ENCODE data around the gene WDR72.
"Not testable (repeated sequence)": the region's sequence is repeated elsewhere in the genome, so short reads cannot be mapped to it uniquely, and the experiment has no call there.

The WDR72 gene

DNA sequence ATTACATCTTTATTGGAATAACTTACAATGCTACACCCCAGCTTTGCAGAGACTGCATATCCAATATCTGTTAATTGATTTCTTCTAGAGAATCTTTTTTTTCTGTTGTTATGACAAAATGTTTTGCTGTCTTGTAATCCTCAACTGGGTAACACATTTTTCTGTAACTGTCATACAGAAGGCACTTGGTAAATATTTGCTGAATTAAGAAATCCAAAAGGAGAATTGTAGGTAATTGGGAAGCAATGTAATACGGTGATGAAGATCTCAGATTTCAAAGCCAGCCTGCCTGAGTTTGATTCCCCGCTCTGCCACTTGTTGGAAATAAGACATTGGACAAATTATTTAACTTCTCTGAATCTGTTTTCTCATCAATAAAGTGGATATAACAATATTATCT is 169.1 kb downstream of the WDR72 start:
- no peak for DNase-seq (ENCODE audit: low read depth, low spot score)

DNA sequence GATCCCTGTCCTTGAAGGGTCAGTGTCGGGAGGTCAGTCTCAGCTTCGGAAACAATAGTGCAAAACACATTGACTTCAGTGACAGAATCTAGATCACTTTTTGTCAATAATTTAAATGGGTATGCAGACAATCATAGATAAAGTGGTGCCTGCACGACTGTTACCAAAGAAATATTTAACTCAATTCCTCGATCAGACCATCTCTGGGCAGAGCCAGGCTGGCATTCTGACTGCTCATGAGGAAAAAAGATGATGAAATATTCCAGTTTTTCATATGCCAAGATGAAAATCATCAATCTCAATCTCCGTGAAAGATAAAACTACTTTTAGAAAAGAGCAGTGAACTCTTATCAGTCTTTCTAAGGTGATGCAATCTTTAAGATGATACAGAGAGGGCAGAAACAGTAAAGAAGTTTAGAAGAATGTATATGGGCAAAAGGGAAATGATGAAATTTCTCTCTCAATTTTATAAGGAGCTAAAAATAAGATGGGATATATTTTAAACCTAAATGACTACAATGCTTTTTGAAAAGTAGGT is 169.9 kb downstream of the WDR72 start:
- no peak for DNase-seq (ENCODE audit: low read depth, low spot score)

DNA sequence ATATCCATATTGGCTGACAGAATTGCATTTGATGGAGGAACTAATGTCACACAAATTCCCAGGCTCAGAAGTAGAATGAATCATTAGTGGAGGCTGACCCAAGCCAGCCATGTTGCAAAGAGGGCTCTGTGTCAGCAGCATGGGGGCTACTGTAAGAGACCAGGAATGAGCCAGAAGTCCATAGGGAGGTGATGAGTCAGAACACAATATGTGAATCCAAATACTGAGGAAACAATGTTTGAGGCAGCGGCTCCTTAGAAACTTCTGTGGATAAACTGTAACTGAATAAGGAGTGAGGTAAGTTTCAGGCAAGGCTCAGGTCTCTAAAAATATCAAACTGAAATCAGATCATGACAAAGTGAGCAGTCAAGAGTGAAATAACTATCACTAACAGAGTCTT is 170.7 kb downstream of the WDR72 start:
- DNase-seq (ENCODE audit: low read depth, low spot score): peak; percentile 88

DNA sequence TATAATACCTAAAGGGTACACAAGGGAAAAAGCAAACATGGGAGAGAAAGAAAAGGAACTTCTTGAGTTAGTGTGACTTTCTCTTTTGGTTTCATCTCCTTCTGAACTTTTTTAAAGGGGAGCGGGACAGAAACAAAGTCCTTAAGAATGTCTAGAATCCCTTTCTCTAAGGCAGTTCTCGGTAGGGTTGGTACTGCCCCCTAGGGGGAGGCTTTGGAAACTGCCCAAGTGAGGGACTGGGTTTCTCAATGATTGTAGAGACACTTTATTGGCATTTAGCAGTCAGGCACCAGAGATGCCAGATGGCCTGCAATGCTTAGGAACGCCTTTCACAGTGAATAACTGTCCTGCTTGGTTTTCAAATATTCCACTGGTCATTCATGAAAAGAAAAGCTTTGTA is 172.7 kb downstream of the WDR72 start:
- no peak for DNase-seq (ENCODE audit: low read depth, low spot score)

DNA sequence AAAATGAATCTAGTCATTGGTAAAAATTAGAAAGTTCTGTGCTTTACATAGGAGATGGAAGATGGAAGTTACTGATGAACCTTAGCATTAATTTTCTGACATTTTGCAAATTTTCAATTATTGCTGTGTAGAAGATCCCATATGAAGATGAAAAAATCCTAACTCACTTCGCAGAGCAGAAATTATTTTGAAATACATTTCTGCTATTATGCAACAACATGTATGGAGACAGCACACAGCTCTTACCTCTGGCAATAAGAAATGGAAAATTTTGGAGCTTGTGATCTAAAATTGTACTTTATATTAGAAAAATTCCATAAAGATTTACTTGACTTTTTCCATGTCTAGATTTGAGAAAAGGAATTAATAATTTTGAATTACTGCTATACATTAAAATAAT is 177.9 kb downstream of the WDR72 start:
- no peak for DNase-seq (ENCODE audit: low read depth, low spot score)

DNA sequence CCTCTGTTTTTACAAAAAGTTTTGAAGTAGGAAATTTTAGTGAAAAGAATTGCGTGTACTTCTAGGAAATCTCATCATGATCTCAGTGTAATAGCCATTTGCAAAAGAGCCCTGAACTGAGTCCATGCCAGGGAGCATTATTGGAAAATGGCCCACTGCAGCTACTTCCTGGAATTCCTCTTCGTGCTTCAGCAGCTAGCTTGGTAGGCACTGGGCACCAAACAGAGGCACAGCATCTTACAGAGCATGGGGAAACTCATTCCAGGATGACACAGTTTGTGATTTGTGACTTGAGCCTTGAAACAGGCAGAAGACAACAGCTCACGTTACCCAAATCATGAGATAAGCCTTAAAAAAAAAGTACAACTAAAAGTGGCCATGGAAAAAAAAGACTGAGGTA is 179.1 kb downstream of the WDR72 start:
- no peak for DNase-seq (ENCODE audit: low read depth, low spot score)

DNA sequence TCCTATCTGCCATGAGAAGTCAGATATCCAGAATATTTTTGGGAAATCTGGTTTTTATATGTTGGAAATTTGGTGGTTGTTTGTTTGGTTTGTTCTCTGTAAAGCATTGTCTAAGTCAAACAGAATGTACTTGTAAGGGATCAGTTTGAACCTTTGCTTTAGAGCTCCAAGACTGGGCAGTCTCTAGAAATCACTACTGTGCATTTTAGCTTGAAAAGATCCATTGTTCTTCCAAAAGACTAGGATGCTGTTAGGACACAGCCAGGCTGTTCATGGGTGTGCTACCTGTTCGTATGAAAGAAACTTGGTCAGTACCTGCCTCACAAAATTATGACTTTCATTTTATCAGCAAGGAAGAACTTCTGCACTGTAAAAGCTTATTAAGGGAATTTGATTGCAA is 182.6 kb downstream of the WDR72 start:
- DNase-seq (ENCODE audit: low read depth, low spot score): no peak

DNA sequence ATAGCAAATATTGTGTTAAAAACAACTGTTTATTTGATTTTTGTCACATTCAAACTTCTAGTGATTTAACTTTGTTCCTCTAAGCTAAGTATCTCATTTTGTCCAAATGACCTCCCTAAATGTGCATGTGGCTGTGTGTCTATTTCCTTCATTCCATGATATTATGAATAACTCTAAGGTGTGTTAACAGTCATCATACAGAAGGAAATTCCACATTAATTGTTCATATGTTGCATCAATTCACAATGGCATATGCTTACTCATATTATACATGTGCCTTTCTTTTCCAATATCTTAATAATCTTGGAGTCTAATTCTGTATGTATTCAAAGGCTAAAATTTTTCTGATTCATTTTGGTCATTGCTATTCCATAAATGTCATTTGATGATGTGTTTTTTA is 186.4 kb downstream of the WDR72 start:
- no peak for DNase-seq (ENCODE audit: low read depth, low spot score)

DNA sequence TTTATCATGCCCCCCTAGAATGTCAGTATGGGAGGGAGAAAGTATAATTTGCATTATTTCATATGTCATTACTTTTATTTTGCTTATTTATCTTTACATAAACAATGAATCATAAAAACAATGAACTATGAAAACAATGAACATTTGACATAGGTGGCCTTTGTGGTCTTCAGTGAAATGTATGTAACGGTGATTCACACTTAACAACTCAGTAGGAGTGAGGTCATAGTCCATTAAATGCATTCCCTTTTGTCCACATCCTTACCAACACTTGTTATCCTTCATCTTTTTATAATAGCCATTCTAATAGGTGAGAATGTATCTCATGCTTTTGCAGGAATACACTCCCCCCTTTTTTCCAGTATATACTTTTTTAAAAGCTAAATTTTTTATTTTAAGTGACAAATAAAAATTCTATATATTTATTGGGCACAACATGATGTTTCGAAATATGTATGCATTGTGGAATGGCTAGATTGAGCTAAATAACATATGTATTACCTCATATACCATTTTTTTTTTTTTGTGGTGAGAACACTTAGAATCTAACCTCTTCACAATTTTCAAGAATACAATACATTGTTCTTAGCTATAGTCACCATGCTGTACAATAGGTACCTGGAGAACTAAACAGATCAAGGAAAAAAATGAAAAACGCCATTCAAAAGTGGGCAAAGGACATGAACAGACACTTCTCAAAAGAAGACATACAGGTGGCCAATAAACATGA is 189.5 kb downstream of the WDR72 start:
- no peak for DNase-seq (ENCODE audit: low read depth, low spot score)

DNA sequence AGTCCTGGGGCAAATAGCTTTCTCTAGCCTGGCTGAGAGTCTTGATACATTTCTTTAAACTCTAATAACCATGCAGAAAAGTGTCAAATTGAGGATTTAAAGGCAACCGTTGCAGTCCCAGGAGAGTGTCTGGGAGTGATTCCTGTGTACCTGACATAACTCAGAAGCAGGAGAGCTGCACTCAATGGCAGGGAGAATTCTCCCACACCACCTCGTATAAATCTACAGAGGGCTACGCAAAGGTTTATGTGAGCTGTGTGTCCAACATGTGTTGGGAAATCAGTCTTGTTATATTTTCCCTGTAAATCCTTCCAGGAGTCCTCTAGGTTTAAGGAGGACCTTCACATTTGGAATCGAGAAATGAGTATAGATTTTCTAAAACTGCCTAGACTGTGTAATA is 192.6 kb downstream of the WDR72 start:
- no peak for DNase-seq (ENCODE audit: low read depth, low spot score)

DNA sequence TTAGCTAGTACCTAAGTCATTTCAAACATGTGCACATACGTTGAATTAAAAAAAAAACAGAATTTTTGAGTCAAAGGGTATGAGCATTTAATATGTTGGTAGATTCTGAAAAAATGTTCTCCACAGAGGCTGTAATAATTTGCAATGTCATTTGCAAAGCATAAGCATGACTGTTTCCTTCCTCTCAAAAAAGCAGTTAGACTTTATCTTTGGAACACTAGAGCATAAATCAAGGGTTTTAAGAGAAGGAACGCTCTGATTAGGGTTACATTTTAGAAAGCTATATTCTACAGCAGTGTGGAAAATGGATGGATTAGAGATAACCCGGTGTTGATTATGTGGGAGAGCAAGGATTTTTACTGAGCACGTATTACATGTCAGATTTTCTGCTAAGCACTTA is 193.7 kb downstream of the WDR72 start:
- no peak for DNase-seq (ENCODE audit: low read depth, low spot score)

DNA sequence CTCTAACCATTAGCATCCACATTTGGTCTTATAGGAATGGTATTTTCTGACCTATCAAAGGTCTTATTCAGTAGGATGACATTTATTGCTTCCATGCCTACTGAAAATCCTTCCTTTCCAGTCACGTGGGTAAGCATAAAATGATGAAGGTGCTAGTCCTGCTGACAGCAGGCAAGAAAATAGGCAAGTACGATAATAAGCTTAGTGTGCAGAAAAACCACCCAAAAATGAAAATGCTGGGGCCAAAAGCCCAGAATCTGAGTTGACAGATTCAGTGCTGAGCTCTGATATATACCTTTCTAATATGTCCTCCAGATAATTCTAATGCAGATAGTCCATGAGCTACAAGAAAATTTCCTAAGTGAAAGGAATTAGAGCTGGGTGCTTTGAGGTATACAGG is 194.8 kb downstream of the WDR72 start:
- no peak for DNase-seq (ENCODE audit: low read depth, low spot score)

DNA sequence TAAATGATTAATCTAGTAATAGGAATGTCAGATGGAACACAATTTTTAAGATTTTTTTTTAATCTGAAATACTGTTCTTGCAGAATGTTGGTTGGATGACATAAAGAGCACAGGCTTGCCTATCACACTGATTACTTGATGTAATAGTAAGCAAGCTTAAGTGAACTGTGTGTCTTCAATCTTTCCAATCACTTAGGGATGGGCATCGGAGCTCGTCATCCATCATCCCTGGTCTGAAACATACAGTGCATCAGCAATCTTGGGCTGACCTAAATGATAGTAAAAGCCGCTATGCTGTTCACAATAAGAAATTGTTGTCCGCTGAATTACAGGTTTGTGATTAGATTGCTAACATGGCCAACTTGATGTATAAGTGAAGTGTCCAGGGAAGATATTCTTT is 195.8 kb downstream of the WDR72 start:
- DNase-seq (ENCODE audit: low read depth, low spot score): no peak

DNA sequence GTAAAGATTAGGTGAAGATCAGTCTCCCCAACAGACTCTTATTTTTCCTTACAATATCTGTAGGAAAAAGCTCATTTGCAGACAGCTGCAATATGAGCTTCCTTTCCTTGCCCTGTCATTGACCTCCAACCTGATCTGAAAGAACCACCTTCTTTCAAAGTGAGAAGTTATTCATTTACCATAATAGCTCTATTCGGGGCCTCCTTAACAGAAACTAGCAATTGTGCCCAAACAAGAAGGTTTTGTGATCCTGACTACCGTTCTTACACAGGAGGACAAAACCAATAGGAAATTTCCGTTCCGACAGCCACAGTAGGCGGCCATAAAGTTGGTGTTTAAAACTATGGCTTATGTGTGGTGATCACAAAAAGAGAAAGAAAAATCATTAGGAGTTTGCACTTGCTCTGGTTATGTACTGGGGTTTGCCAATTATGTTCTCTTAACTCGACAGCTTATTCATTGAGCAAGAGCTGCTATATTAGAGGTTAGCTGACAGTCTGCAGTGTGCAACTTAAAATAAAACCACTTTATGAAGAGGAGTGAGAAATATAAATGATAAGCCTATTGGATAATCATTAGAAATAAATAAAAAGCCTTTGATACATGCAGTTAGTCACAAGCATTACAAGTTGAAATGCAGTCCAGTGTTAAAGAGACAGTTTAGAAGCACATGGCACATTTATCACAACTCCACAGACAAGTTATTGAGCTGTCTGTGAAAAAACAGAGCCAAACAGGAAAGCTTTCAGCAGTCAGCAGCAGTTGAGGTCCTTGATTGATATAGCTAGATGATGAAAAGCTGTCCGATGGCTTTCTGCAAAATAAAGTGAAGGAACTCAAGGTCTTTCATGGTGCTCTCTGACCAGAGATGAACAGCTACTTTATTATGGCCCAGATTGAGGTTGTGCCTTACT is 199.8 kb downstream of the WDR72 start:
- no peak for DNase-seq (ENCODE audit: low read depth, low spot score)

DNA sequence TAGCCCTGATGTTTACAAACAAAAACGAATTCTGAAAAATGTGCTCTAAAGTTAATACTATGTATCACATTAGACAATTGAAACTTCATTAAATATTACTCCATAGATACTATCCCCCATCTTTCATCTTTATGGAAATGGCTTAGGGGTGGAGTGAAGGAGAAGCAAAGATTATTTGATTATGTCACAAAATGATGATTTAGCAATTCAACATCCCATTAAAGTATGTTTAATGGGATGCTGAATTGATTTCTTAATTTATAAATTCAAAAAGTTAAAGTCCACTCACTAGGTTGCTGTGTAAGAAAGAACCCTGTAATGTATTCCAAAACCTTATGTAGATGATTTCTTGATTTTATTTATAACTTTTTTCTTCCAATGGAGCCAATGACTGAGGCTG is 201.1 kb downstream of the WDR72 start:
- DNase-seq (ENCODE audit: low read depth, low spot score): no peak

DNA sequence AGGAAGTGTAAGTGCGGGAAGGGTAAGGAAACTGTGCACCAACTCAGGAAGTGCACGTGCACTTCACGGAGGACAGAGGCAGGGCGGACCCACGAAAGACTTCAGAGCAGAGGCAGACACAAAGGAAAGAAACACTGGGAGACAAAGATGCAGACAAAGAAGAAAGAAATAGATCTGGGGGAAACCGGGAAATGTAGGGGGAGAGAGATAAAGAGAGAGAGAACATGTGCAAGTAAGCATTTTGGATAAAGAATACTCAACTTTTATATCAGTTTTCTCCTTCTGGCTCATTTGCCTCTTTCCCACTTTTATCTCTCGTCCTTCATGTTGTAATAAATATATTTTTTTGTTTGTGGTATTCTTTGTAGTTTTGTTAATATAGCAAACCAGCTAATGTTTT is 204.2 kb downstream of the WDR72 start:
- DNase-seq (ENCODE audit: low read depth, low spot score): no peak

DNA sequence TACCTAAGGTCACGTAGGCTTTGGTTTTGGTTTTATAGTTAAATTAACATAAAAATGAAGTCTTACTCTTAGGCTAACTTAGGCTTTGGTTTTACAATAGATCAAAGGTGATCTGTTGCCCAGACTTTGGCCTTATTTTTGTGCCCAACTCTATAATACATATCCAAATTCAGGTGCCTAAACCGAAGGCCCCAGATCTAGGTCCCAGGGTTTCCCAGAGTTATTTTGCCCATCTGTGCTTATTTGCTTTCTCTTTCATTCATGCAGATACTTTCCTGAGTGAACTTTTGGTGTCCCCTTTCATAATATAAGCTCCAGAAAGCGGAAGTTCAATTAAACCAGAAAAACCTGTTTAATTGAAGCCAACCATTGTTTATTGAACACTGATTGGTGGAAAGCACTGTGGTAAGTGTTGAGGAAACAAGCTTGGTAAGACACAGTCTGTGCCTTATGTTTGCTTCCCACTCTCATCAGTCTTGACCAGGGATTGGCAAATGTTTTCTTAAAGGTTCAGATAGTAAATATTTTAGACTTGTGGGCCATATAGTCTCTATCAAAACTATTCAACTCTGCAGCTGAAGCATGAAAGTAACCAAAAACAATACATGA is 209.7 kb downstream of the WDR72 start:
- no peak for DNase-seq (ENCODE audit: low read depth, low spot score)

DNA sequence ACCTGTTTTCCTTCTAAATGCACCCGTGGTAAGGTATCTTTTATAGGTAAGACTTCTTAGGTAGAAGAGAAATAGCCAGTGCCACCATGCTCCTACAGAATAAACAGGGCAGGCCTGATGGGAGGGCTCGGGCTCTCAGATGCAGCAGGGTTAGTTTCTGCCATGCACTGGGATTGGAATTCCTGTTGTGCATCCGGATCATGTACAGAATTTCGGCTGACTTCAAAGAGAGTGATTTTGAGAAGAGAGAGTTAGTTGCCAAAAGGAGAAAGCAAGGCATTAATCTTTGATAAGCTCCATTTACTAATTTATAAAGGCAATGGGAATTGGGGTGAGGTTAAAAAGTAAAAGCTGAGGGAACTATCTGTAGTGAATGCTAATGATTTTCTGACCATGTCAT is 211.2 kb downstream of the WDR72 start:
- no peak for DNase-seq (ENCODE audit: low read depth, low spot score)

DNA sequence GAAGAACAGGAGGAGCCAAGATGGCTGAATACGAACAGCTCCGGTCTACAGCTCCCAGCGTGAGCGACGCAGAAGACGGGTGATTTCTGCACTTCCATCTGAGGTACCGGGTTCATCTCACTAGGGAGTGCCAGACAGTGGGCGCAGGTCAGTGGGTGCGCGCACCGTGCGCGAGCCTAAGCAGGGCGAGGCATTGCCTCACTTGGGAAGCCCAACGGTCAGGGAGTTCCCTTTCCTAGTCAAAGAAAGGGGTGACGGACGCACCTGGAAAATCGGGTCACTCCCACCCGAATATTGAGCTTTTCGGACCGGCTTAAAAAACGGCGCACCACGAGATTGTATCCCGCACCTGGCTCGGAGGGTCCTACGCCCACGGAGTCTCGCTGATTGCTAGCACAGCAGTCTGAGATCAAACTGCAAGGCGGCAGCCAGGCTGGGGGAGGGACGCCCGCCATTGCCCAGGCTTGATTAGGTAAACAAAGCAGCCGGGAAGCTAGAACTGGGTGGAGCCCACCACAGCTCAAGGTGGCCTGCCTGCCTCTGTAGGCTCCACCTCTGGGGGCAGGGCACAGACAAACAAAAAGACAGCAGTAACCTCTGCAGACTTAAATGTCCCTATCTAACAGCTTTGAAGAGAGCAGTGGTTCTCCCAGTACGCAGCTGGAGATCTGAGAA is 218.7 kb downstream of the WDR72 start:
- not testable (repeated sequence) for DNase-seq (ENCODE audit: low read depth, low spot score)

DNA sequence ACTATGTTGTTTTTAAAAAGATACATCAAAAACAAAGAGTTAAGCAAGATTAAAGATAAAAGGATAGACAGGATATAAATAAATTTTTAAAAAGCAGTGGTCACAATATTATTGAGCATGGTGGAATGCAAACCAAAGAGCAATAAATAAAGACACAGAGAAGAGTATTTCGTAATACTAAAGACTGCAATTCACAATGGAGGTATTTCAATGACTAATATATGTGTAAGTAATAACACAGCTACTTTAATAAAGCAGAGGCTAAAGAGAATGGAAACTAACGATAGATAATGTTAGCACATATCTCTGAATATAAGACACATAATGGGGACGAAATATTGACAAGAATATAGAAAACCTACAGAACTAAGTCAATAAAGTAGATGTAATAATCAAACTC is 219.6 kb downstream of the WDR72 start:
- DNase-seq (ENCODE audit: low read depth, low spot score): no peak

DNA sequence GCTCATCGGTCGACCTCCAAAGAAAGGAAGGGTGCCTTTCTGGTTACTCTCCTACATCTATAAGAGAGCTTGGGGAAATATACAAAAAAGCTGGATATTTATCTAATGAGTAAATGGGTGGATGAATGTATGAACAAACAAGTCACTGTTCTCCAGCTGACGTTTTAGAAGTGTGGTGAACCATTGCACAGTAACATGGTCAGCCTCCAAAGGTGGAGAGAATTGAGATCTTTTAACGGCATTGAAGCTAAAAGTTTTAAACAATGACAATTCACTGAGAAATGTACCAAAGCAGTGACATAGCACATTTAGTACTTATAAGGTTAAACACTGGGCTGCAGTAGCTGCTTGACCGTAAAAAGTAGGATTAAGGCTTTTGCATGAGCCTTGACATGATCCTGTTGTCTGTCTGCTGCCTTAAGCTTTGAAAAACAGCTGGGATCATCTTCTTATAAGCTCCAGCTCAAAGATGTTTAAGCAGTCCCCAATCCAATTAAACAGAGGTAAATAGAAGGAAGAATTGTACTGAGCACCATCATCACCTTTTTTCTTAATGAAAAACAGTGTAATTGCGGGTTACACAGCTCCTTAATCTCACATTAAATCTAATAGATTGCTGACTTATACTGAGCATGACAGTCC is 222.9 kb downstream of the WDR72 start:
- no peak for DNase-seq (ENCODE audit: low read depth, low spot score)
